HCT116 (cell line): ENCODE data around the gene DAPK2. TPM values are rescaled to one million over a fixed set of nuclear protein-coding genes. Genes with fewer than 3 reads are reported as not detected.

ENCODE experiments used
- ATAC-seq: fragments of 200-7000 bp; cut with Tn5 transposase; 2 replicates; pipeline ENCODE4 v1.9.1; 2020; ENCODE audit warnings: mild to moderate bottlenecking, moderate library complexity
- BruUV-seq: library from RNA; stranded (reverse); fragments of 400-500 nt; replicated peaks from 2 replicates; lab custom pipeline; 2021; lab: Mats Ljungman, UMichigan
- CTCF ChIA-PET: fragments of 300-600 bp; sonication (Branson Sonifier 250); formaldehyde crosslinking; loops from one replicate; lab custom pipeline; 2021; ENCODE audit warnings: antibody characterized with exemption; lab: Charles Lee
- POLR2A ChIA-PET: fragments of 300-600, 350-600 bp; sonication (Branson Sonifier 250); formaldehyde crosslinking; loops from one replicate; lab custom pipeline; 2021; ENCODE audit warnings: antibody characterized with exemption; lab: Charles Lee
- RAD21 ChIA-PET, 2 experiments: fragments of 300-600 bp; sonication (Branson Sonifier 250); formaldehyde crosslinking; loops; one replicate each; lab custom pipeline; 2023; ENCODE audit warnings: low total read pairs in 2 of 2; ENCODE audit not compliant: uncharacterized antibody in 2 of 2, unreplicated experiment in 2 of 2, low non-redundant PET in 1 of 2; lab: Charles Lee
- DNase-seq: peaks from one replicate; pipeline ENCODE4 v3.0.0-alpha.2; 2010; ENCODE audit warnings: low read depth, low spot score
- H2AFZ ChIP-seq: fragments of 200-600 bp; shearing (Covaris generic), sonication (generic); 2 replicates; pipeline ENCODE4 v1.6.1; 2017; ENCODE audit warnings: low read depth, mixed run types, mixed read lengths, antibody characterized with exemption, low read length; ENCODE audit not compliant: poor library complexity, severe bottlenecking
- H3K27ac ChIP-seq: 2 replicates; pipeline ENCODE4 v1.5.1; 2012; ENCODE audit warnings: low read depth, low read length
- H3K27me3 ChIP-seq: fragments of 200-600 bp; sonication (generic); 2 replicates; pipeline ENCODE4 v1.6.1; 2016; ENCODE audit warnings: mixed run types, low read length, mixed read lengths; ENCODE audit not compliant: insufficient read depth
- H3K36me3 ChIP-seq, 2 experiments: fragments of 200-500 bp in 1 of 2; fragments of 200-600 bp in 1 of 2; sonication (Bioruptor generic) in 1 of 2; sonication (generic) in 1 of 2; 2 replicates each; pipeline versions ENCODE4 v1.5.1 to v1.6.1; 2014 to 2016; ENCODE audit warnings: low read length in 2 of 2, inconsistent platforms in 1 of 2, mixed read lengths in 1 of 2, mixed run types in 1 of 2; ENCODE audit not compliant: insufficient read depth in 2 of 2, control insufficient read depth in 1 of 2
- H3K4me1 ChIP-seq, 2 experiments: fragments of 200-600 bp in 1 of 2; sonication (generic) in 1 of 2; 2 replicates each; pipeline versions ENCODE4 v1.5.1 to v1.6.1; 2012 to 2017; ENCODE audit warnings: low read length in 2 of 2, inconsistent platforms in 1 of 2, mild to moderate bottlenecking in 1 of 2, mixed read lengths in 1 of 2, mixed run types in 1 of 2, moderate library complexity in 1 of 2; ENCODE audit not compliant: insufficient read depth in 2 of 2, control insufficient read depth in 1 of 2
- H3K4me2 ChIP-seq: fragments of 200-600 bp; sonication (generic); 2 replicates; pipeline ENCODE4 v1.6.1; 2017; ENCODE audit warnings: mixed run types, low read length, mixed read lengths
- H3K4me3 ChIP-seq, 2 experiments: fragments of 200-600 bp in 1 of 2; sonication (generic) in 1 of 2; replicated peaks in 1 of 2; 2 replicates each; pipeline ENCODE4 v1.5.1; 2011 to 2016; ENCODE audit warnings: low read length in 2 of 2, control low read depth in 1 of 2, low read depth in 1 of 2, mild to moderate bottlenecking in 1 of 2, mixed read lengths in 1 of 2, mixed run types in 1 of 2
- H3K79me2 ChIP-seq: fragments of 200-600 bp; sonication (generic); 2 replicates; pipeline ENCODE4 v1.6.1; 2017; ENCODE audit warnings: mild to moderate bottlenecking, mixed run types, low read length, moderate library complexity, mixed read lengths; ENCODE audit not compliant: insufficient read depth
- H3K9ac ChIP-seq: fragments of 200-600 bp; sonication (generic); 2 replicates; pipeline ENCODE4 v1.6.1; 2016; ENCODE audit warnings: low read length, mixed read lengths
- H3K9me2 ChIP-seq: fragments of 200-600 bp; sonication (generic), shearing (Covaris generic); 2 replicates; pipeline ENCODE4 v1.6.1; 2017; ENCODE audit warnings: mixed run types, mild to moderate bottlenecking, moderate library complexity; ENCODE audit not compliant: insufficient read depth
- H3K9me3 ChIP-seq, 2 experiments: fragments of 200-500 bp in 1 of 2; fragments of 200-600 bp in 1 of 2; sonication (Bioruptor generic) in 1 of 2; sonication (generic) in 1 of 2; 2 replicates each; pipeline ENCODE4 v1.6.1; 2014 to 2017; ENCODE audit warnings: low read length in 2 of 2, mixed read lengths in 2 of 2, inconsistent platforms in 1 of 2, low read depth in 1 of 2, mild to moderate bottlenecking in 1 of 2, mixed run types in 1 of 2, moderate library complexity in 1 of 2; ENCODE audit not compliant: control insufficient read depth in 1 of 2, insufficient read depth in 1 of 2
- H4K20me1 ChIP-seq: fragments of 200-600 bp; sonication (generic), shearing (Covaris generic); 2 replicates; pipeline ENCODE4 v1.6.1; 2017; ENCODE audit warnings: mixed run types, mild to moderate bottlenecking, moderate library complexity; ENCODE audit not compliant: insufficient read depth
- CBX3 ChIP-seq: IDR thresholded peaks from 2 replicates; pipeline ENCODE4 v1.6.1; 2012; ENCODE audit warnings: low read depth
- CEBPB ChIP-seq: IDR thresholded peaks from 2 replicates; pipeline ENCODE4 v1.6.1; 2012; ENCODE audit warnings: low read depth
- EGR1 ChIP-seq: IDR thresholded peaks from 2 replicates; pipeline ENCODE4 v1.6.1; 2012; ENCODE audit warnings: low read depth
- EZH2 ChIP-seq: fragments of 200-600 bp; sonication (generic); IDR thresholded peaks from 2 replicates; pipeline ENCODE4 v1.6.1; 2017; ENCODE audit warnings: antibody characterized with exemption, mixed run types
- EZH2phosphoT487 ChIP-seq: fragments of 200-600 bp; IDR thresholded peaks from 2 replicates; pipeline ENCODE4 v1.6.1; 2018; ENCODE audit warnings: antibody characterized with exemption, borderline replicate concordance
- FOSL1 ChIP-seq: IDR thresholded peaks from 2 replicates; pipeline ENCODE4 v1.6.1; 2012; ENCODE audit warnings: low read depth
- JUND ChIP-seq: IDR thresholded peaks from 2 replicates; pipeline ENCODE4 v1.6.1; 2012
- MAX ChIP-seq: IDR thresholded peaks from 2 replicates; pipeline ENCODE4 v1.6.1; 2012
- POLR2AphosphoS5 ChIP-seq: IDR thresholded peaks from 2 replicates; pipeline ENCODE4 v1.6.1; 2011; ENCODE audit warnings: mild to moderate bottlenecking, low read depth, low read length, moderate library complexity
- RAD21 ChIP-seq: IDR thresholded peaks from 2 replicates; pipeline ENCODE4 v1.6.1; 2012; ENCODE audit warnings: low read depth, mild to moderate bottlenecking
- SRF ChIP-seq: IDR thresholded peaks from 2 replicates; pipeline ENCODE4 v1.6.1; 2012; ENCODE audit warnings: low read depth
- YY1 ChIP-seq: IDR thresholded peaks from 2 replicates; pipeline ENCODE4 v1.6.1; 2011; ENCODE audit warnings: low read length, low read depth, moderate library complexity, mild to moderate bottlenecking; ENCODE audit not compliant: insufficient replicate concordance; ENCODE audit errors: extremely low read depth
- ZFX ChIP-seq: fragments of 450-650 bp; IDR thresholded peaks from 2 replicates; pipeline ENCODE4 v1.6.1; 2017
- ZNF274 ChIP-seq: fragments of 200-500 bp; sonication (Bioruptor generic); IDR thresholded peaks from 2 replicates; pipeline ENCODE4 v1.6.1; 2014; ENCODE audit warnings: mild to moderate bottlenecking, low read depth, low read length, inconsistent platforms
- intact Hi-C: fragments of 100-400 bp; cut with micrococcal nuclease; formaldehyde crosslinking; loops from 2 replicates; pipeline ENCODE4 v1.10.0; 2022
- total RNA-seq: library from RNA; stranded (reverse); gene quantifications from one replicate; pipeline ENCODE4 v1.2.1, GENCODE V29; 2021; ENCODE audit not compliant: unreplicated experiment
- TF ChIP-seq, protein P1 (sequence below): IDR thresholded peaks from 2 replicates; pipeline ENCODE4 v1.6.1; 2012

The DAPK2 gene
- total RNA-seq, 1 experiment from 2014 or later = 4.8 TPM

- H3K4me1 ChIP-seq = no peaks in the 10 kb centered on the region
- no peaks in the 10 kb centered on the region for H4K20me1 ChIP-seq
- no peaks in the 10 kb centered on the region for H3K36me3 ChIP-seq
- ChIA-PET POLR2A (no interaction called here), CTCF (interaction anchor here (1.4 kb wide), 2 partner anchors 15 to 40 kb away, joined by 3 read pairs; no protein-coding TSS in a partner anchor), RAD21 (no interaction called here)
- ATAC-seq = no peak
- TF ChIP-seq, protein P1, sequence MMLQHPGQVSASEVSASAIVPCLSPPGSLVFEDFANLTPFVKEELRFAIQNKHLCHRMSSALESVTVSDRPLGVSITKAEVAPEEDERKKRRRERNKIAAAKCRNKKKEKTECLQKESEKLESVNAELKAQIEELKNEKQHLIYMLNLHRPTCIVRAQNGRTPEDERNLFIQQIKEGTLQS = no peak
- TF ChIP-seq POLR2AphosphoS5 = no peak
- no peak for TF ChIP-seq EZH2phosphoT487
- intact Hi-C loops = no loop called here
- H3K9me2 ChIP-seq = no peaks in the 10 kb centered on the region
- no peak for DNase-seq
- no peak overlapping the region for H3K27ac ChIP-seq
- H3K4me3 ChIP-seq = no peak overlapping the region
- H3K4me2 ChIP-seq = no peak overlapping the region
- H3K9me3 ChIP-seq = no peaks in the 10 kb centered on the region
- H3K9ac ChIP-seq = no peak overlapping the region
- no peaks in the 10 kb centered on the region for H3K79me2 ChIP-seq
- BruUV-seq = no TSS peak
- H3K27me3 ChIP-seq = no peaks in the 10 kb centered on the region
- no peak overlapping the region for H2AFZ ChIP-seq
Observed at GRCh38 chr15:63905131-63905530, 141.2 kb downstream of the DAPK2 start.

DNA sequence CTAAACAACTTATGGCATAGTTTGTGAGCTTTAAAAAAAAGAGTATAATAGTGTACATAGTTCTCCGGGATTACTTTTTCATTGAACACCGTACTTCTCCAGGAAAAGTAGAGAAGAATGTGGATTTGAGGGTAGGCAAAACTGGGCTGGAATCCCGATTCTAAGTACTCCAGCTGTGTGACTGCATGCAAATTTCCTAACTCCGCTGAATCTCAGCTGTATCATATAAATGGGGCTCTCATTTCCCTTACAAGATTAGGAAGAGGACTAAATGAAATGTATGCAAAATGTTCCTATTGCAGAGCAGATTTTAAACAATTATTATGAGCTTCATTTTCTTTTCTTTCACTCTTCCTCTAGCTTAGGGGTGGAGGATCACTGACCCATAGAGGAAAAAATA is 142.2 kb downstream of the DAPK2 start:
- no peak overlapping the region for H2AFZ ChIP-seq
- ChIA-PET POLR2A (no interaction called here), CTCF (interaction anchor here (0.6 to 1.4 kb wide), 3 partner anchors 14 to 143 kb away, joined by 3 read pairs; no protein-coding TSS in a partner anchor), RAD21 (no interaction called here)
- no peaks in the 10 kb centered on the region for H3K79me2 ChIP-seq
- DNase-seq = no peak
- H3K36me3 ChIP-seq = no peaks in the 10 kb centered on the region
- no peaks in the 10 kb centered on the region for H3K4me1 ChIP-seq
- intact Hi-C loops = no loop called here
- no peak overlapping the region for H3K9ac ChIP-seq
- TF ChIP-seq ZNF274 (no peak), CEBPB (no peak), FOSL1 (no peak), EZH2phosphoT487 (no peak), EZH2 (no peak), POLR2AphosphoS5 (no peak), EGR1 (no peak), ZFX (no peak), YY1 (no peak), SRF (no peak), CBX3 (no peak), RAD21 (no peak), MAX (no peak), JUND (no peak)
- TF ChIP-seq, protein P1 = no peak
- no peaks in the 10 kb centered on the region for H3K27me3 ChIP-seq
- no peaks in the 10 kb centered on the region for H3K9me2 ChIP-seq
- H3K9me3 ChIP-seq = no peaks in the 10 kb centered on the region
- no peak overlapping the region for H3K27ac ChIP-seq
- BruUV-seq = no TSS peak
- ATAC-seq = no peak
- no peak overlapping the region for H3K4me3 ChIP-seq
- H4K20me1 ChIP-seq = no peaks in the 10 kb centered on the region
- no peak overlapping the region for H3K4me2 ChIP-seq
